SU-DHL-6 (cell line): Measurements from ENCODE around the gene CRYGA.

Experiments used
- CTCF ChIP-seq: fragments of 200-600 bp; sonication (generic); IDR thresholded peaks from one replicate; pipeline ENCODE4 v1.5.1; 2017; ENCODE audit warnings: antibody characterized with exemption, mild to moderate bottlenecking, low read length, moderate library complexity; ENCODE audit not compliant: insufficient read depth, poor library complexity, severe bottlenecking
- EZH2phosphoT487 ChIP-seq: fragments of 200-600 bp; sonication (generic), shearing (Covaris generic); conservative IDR thresholded peaks from 2 replicates; pipeline ENCODE4 v1.6.1; 2018; ENCODE audit warnings: mild to moderate bottlenecking, antibody characterized with exemption, low read length, moderate library complexity, mixed read lengths

- TF ChIP-seq CTCF (no peak), EZH2phosphoT487 (no peak)
These were observed 15.7 kb upstream of the CRYGA start for GRCh38 chr2:208179028-208179609.
